ENCODE results near the gene CRACR2B.
A peak's percentile ranks its signal among the peaks of the same experiment; 100 is the strongest.

The CRACR2B gene

DNA sequence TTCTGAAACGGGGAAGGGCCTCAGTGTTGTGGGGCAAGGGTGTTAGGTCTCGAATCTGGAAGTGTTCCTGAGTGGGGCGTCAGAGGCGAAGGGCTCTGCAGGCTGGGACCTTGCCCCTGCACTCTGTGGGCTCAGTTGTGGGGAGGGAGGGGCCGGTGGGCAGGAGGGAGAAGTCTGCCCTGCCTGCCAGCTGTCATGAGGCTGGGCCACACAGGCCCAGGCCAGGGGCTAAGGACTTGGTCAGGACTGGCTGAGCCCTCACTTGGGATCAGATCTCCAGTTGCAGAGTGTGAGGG is at the start of gene CRACR2B:
Gene CRACR2B (plus strand): TSS at position 23 of the 296 bp plus-strand sequence. CDS start 689 bp downstream, outside the sequence.
- H3K4me3 ChIP-seq (ENCODE audit: low read depth, low read length) = peak within 1 kb of the TSS; percentile 35

- peak overlapping the region; percentile 4 for H3K4me3 ChIP-seq (ENCODE audit: low read depth, low read length)
Measured at GRCh38 chr11:778976-779954, 48.5 kb upstream of the CRACR2B start.

DNA sequence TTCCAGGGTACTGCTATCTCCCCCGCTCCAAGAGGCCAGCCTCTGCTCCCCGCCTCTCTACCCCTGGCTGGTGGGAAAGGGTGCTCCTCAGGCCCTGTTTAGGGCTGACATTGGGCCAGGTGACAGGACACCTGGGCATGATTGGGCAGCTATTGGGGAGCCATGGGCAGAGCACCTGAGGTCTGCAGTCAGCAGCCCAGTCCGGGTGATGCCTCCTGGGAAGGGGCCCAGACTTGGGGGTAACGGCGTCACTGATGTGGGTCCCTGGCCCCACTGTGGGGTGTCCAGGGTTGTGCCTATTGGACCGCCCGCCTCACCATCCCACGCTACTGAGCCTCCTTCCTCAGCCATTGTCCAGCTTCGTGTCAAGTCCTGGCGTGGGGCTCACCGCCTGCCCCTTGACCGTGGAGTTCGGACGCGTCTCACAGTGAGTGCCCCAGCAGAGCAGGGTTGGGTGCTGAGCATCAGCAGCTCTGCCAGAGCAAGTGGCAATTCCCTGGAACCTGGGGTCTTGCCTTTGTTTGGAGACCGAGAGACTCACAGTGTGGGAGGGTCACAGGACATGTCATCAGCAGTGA is 47.7 kb upstream of the CRACR2B start:
- H3K4me3 ChIP-seq (ENCODE audit: low read depth, low read length) = no peak overlapping the region

GRCh38 chr11:782264-783174 is 45.2 kb upstream of the CRACR2B start:
- H3K4me3 ChIP-seq (ENCODE audit: low read depth, low read length) = no peak overlapping the region

GRCh38 chr11:783581-784015 is 44.1 kb upstream of the CRACR2B start:
- H3K4me3 ChIP-seq (ENCODE audit: low read depth, low read length) = no peak overlapping the region

DNA sequence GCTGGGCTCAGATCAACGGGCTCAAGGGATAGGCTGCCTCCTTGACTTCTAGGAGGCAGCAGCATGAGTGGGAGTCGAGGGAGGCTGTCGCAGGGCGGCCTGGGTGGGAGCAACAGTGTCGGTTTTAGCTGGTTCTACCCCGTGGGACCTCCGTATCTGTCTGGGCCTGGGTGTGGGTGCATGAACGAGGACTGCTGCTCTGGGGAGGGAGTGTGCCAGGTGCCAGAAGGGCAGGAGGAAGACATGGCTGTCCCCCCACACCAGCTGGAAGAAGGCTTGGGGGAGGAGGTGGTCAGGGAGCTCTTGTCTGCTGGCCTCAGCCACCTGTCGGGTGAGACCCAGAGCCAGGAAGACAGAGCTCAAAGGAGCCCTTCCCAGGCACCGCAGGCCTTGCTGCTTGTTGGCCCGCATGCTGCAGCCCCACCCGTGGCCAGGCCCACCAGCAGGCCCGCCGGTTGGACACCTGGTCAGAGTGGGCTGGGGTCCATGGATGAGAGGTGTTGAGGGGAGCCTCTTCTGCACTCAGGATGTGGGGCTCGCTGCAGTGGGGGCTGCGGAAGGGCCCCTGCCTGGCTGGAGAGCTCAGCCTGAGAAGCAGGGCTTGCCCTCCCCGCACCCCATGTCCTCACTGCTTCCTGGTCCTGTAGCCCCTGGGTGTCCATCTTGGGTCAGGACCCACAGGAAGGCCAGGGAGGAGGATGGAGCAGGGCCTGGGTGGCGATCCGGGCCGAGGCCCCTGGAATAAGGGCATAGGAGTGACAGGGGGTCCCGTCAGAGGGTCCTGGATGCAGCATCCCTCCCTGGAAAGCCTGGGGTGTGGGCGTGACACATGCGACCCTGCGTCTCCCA is 41.3 kb upstream of the CRACR2B start:
- H3K4me3 ChIP-seq (ENCODE audit: low read depth, low read length) = no peak overlapping the region

DNA sequence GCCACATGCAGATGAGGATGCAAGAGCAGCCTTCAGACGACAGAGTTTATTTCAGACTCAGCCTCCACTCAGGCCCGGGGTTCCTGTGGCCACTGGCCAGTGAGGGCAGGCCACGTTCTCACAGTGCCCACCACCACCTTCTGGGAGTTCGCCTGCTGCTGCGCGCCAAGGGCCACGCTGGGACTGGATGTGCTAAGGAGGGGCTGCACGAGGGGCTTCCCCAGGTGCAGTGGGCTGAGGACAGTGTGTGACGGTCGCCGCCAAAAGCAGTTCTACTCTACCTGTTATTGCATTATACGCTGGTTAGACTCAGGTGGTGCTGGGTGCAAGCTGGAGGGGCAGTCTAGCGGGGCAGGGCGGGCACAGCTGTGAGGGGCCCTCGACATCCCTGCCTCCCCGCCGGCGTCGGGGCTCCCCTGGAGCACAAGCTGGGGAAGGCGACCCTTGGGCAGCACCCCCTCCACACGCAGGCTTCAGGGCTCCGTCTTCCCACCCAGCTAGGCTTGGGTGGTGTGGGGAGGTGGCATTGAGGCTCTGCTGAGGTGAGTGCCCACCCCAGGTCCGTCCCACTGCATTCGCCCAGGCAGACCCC is 40.5 kb upstream of the CRACR2B start:
- H3K4me3 ChIP-seq (ENCODE audit: low read depth, low read length) = no peak overlapping the region

GRCh38 chr11:788009-788640 is 39.6 kb upstream of the CRACR2B start:
- H3K4me3 ChIP-seq (ENCODE audit: low read depth, low read length) = no peak overlapping the region

GRCh38 chr11:788953-789940 is 38.5 kb upstream of the CRACR2B start:
- no peak overlapping the region for H3K4me3 ChIP-seq (ENCODE audit: low read depth, low read length)

DNA sequence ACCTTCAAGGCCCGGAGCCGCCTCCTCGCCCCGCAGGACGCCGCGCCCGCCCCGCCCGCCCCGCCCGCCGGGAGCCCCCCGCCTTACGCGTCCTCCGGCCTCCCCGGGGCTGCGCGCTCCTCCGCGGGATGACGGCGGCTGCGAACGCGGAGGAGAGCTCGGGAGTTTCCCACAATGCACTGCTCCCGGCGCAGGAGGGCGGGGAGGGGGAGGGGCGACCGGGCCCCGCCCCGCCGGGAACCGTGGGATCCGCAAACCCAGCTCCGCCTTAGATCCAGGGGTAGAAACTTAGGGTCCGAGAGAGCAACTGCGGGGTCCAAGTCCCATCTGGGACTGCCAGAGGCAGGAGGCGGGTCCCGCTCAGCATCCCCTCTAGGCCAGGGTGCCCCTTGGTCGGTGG is 37.8 kb upstream of the CRACR2B start, which contains the start of gene CEND1:
Gene CEND1 (minus strand): TSS at position 148 of the 400 bp plus-strand sequence. CDS start 1,514 bp downstream, outside the sequence.
- H3K4me3 ChIP-seq (ENCODE audit: low read depth, low read length) = no peak within 1 kb of the TSS

DNA sequence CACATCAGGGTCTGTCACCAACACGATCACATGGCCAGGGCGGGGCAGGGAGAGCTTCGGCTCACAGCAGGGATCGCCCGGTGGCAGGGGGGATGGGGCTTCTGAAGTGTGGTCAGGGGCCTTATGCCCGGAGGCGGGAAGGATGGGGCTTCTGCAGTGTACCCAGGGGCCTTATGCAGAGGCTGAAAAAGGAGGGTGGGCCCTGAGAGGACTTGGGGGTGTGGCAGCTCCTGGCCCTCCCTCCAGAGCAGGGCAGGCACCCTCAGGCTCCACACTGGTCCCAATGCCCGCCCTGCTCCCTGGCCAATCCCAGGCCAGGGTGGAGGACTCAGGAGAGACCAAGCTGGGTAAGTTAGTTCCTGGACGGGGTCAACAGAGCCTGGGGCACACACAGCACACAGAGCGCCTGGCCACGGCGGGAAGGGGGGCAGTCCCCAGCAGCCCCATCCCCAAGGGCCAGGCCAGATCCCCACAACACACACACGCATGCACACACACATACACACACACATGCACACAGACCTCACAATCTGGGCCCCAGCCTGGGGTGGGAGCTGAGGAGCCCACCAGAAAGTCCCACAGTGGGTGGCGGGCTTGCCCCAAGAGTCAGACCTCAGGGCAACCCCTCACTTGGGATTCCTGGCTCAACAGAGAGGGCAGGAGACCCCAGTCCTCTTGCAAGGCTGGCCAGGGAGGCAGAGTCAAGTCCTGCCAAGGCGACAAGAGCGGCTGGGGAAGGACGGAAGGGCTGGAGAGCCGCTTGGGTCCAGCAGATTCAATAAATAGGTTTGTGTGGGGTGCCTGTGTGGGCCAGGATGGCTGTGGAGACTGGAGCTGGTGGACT is 36.8 kb upstream of the CRACR2B start:
- no peak overlapping the region for H3K4me3 ChIP-seq (ENCODE audit: low read depth, low read length)

GRCh38 chr11:791658-792534 is 35.8 kb upstream of the CRACR2B start:
- H3K4me3 ChIP-seq (ENCODE audit: low read depth, low read length) = no peak overlapping the region

DNA sequence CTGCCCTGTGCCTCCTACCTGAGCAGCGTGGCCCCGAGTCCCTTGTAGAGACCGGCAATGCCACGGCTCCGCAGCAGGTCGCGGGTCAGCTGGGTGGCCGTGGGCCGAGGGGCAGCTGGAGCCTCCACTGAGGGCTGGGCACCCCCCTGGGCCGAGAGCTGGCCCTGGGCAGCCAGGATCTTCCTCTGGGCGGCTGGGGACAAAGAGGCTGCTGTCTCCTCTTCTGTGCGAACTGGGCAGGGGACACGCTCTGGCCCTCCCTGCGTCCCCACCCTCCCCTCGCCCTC is 35.2 kb upstream of the CRACR2B start:
- no peak overlapping the region for H3K4me3 ChIP-seq (ENCODE audit: low read depth, low read length)

- no peak overlapping the region for H3K4me3 ChIP-seq (ENCODE audit: low read depth, low read length)
Measured at GRCh38 chr11:792873-793272, 34.8 kb upstream of the CRACR2B start.

GRCh38 chr11:793556-793955 is 34.2 kb upstream of the CRACR2B start:
- no peak overlapping the region for H3K4me3 ChIP-seq (ENCODE audit: low read depth, low read length)

- no peak overlapping the region for H3K4me3 ChIP-seq (ENCODE audit: low read depth, low read length)
Measured at GRCh38 chr11:794013-794765, 33.5 kb upstream of the CRACR2B start.

Data from iPS-11a (cell line).